ENCODE results near the gene MYOM3. TPM values are rescaled to one million over a fixed set of nuclear protein-coding genes. Genes with fewer than 3 reads are reported as not detected.
"Not testable (repeated sequence)": the region's sequence is repeated elsewhere in the genome, so short reads cannot be mapped to it uniquely, and the experiment has no call there.

MYOM3 gene
- total RNA-seq, 1 donor from 2014 or later, result 0.23 TPM

- no peak for DNase-seq (ENCODE audit: extremely low read depth, low read depth, low spot score)
Measured at GRCh38 chr1:24077278-24077978, 34.5 kb downstream of the MYOM3 start.

GRCh38 chr1:24075946-24076345, 36.0 kb downstream of the MYOM3 start:
- DNase-seq (ENCODE audit: extremely low read depth, low read depth, low spot score), result no peak

- DNase-seq (ENCODE audit: extremely low read depth, low read depth, low spot score), result no peak
Measured at GRCh38 chr1:24075590-24075854, 36.4 kb downstream of the MYOM3 start.

- no peak for DNase-seq (ENCODE audit: extremely low read depth, low read depth, low spot score)
Measured at GRCh38 chr1:24074817-24075589, 36.9 kb downstream of the MYOM3 start.

- DNase-seq (ENCODE audit: extremely low read depth, low read depth, low spot score), result no peak
Measured at GRCh38 chr1:24074196-24074595, 37.7 kb downstream of the MYOM3 start.

GRCh38 chr1:24071941-24072340, 40.0 kb downstream of the MYOM3 start:
- DNase-seq (ENCODE audit: extremely low read depth, low read depth, low spot score), result no peak

- DNase-seq (ENCODE audit: extremely low read depth, low read depth, low spot score), result peak; percentile 45
Measured at GRCh38 chr1:24070821-24071393, 41.0 kb downstream of the MYOM3 start.

GRCh38 chr1:24069817-24070216, 42.1 kb downstream of the MYOM3 start:
- no peak for DNase-seq (ENCODE audit: extremely low read depth, low read depth, low spot score)

- no peak for DNase-seq (ENCODE audit: extremely low read depth, low read depth, low spot score)
Measured at GRCh38 chr1:24067978-24068377, 44.0 kb downstream of the MYOM3 start.

GRCh38 chr1:24065304-24065703, 46.6 kb downstream of the MYOM3 start:
- no peak for DNase-seq (ENCODE audit: extremely low read depth, low read depth, low spot score)

GRCh38 chr1:24062221-24062620, 49.7 kb downstream of the MYOM3 start:
- no peak for DNase-seq (ENCODE audit: extremely low read depth, low read depth, low spot score)

GRCh38 chr1:24060482-24060881, 51.5 kb downstream of the MYOM3 start:
- no peak for DNase-seq (ENCODE audit: extremely low read depth, low read depth, low spot score)

GRCh38 chr1:24058671-24059455, 53.1 kb downstream of the MYOM3 start:
- DNase-seq (ENCODE audit: extremely low read depth, low read depth, low spot score), result no peak

GRCh38 chr1:24057171-24057570, 54.8 kb downstream of the MYOM3 start:
- no peak for DNase-seq (ENCODE audit: extremely low read depth, low read depth, low spot score)

- no peak for DNase-seq (ENCODE audit: extremely low read depth, low read depth, low spot score)
Measured at GRCh38 chr1:24055681-24056080, 56.3 kb downstream of the MYOM3 start.

- DNase-seq (ENCODE audit: extremely low read depth, low read depth, low spot score), result no peak
Measured at GRCh38 chr1:24052220-24052619, 59.7 kb downstream of the MYOM3 start.

GRCh38 chr1:24051206-24051945, 60.6 kb downstream of the MYOM3 start:
- DNase-seq (ENCODE audit: extremely low read depth, low read depth, low spot score), result no peak

- no peak for DNase-seq (ENCODE audit: extremely low read depth, low read depth, low spot score)
Measured at GRCh38 chr1:24049733-24050132, 62.2 kb downstream of the MYOM3 start.

GRCh38 chr1:24048894-24049293, 63.0 kb downstream of the MYOM3 start:
- not testable (repeated sequence) for DNase-seq (ENCODE audit: extremely low read depth, low read depth, low spot score)

GRCh38 chr1:24048205-24048869, 63.6 kb downstream of the MYOM3 start:
- no peak for DNase-seq (ENCODE audit: extremely low read depth, low read depth, low spot score)
